IMR-90 (cell line): ENCODE results near the gene HNF1B. TPM values are rescaled to one million over a fixed set of nuclear protein-coding genes. Genes with fewer than 3 reads are reported as not detected.

Source experiments
- ATAC-seq: fragments of 200-7000 bp; cut with Tn5 transposase; 2 replicates; pipeline ENCODE4 v1.9.1; 2020; ENCODE audit warnings: low read depth, mild to moderate bottlenecking, moderate library complexity
- BruUV-seq: library from RNA; stranded (reverse); fragments of 400-500 nt; replicated peaks from 2 replicates; lab custom pipeline; 2021; lab: Mats Ljungman, UMichigan
- CTCF ChIA-PET: fragments of 300-600 bp; formaldehyde crosslinking; extraction: SDS; loops from one replicate; lab custom pipeline; 2021; ENCODE audit warnings: antibody characterized with exemption; lab: Yijun Ruan, JAX
- POLR2A ChIA-PET: fragments of 300-600 bp; sonication (Branson Sonifier 250); formaldehyde crosslinking; loops from one replicate; lab custom pipeline; 2022; ENCODE audit warnings: antibody characterized with exemption; ENCODE audit not compliant: unreplicated experiment; lab: Charles Lee
- DNase-seq: peaks from one replicate; pipeline ENCODE4 v3.0.0; 2013
- H2AFZ ChIP-seq: replicated peaks from 2 replicates; pipeline ENCODE3; 2013; ENCODE audit warnings: low read length, mild to moderate bottlenecking; ENCODE audit not compliant: poor library complexity
- H2AK5ac ChIP-seq: 2 replicates; pipeline ENCODE4 v1.6.1; 2013; ENCODE audit warnings: low read depth, low read length, inconsistent platforms
- H2AK9ac ChIP-seq: replicated peaks from 2 replicates; pipeline ENCODE3; 2013; ENCODE audit warnings: mild to moderate bottlenecking, low read depth, low read length, moderate library complexity; ENCODE audit not compliant: poor library complexity
- H2BK120ac ChIP-seq: 2 replicates; pipeline ENCODE4 v1.6.1; 2013; ENCODE audit warnings: low read depth, low read length, inconsistent platforms
- H2BK15ac ChIP-seq: 3 replicates; pipeline ENCODE4 v1.6.1; 2013; ENCODE audit warnings: low read depth, low read length, inconsistent platforms
- H2BK20ac ChIP-seq: 2 replicates; pipeline ENCODE4 v1.6.1; 2013; ENCODE audit warnings: low read depth, mild to moderate bottlenecking, inconsistent platforms, low read length, moderate library complexity
- H2BK5ac ChIP-seq: 2 replicates; pipeline ENCODE4 v1.6.1; 2013; ENCODE audit warnings: mild to moderate bottlenecking, low read depth, low read length, inconsistent platforms; ENCODE audit not compliant: poor library complexity, severe bottlenecking
- H3K14ac ChIP-seq: replicated peaks from 2 replicates; pipeline ENCODE4 v1.6.1; 2013; ENCODE audit warnings: low read depth, low read length, inconsistent platforms
- H3K18ac ChIP-seq: 2 replicates; pipeline ENCODE4 v1.6.1; 2013; ENCODE audit warnings: low read depth, low read length, control low read depth
- H3K23ac ChIP-seq: 2 replicates; pipeline ENCODE4 v1.6.1; 2013; ENCODE audit warnings: low read depth, low read length, inconsistent platforms
- H3K27ac ChIP-seq: 2 replicates; pipeline ENCODE4 v1.5.1; 2013; ENCODE audit warnings: mild to moderate bottlenecking, control low read depth, low read length; ENCODE audit not compliant: insufficient read depth
- H3K27me3 ChIP-seq: 2 replicates; pipeline ENCODE4 v1.6.1; 2013; ENCODE audit warnings: low read length; ENCODE audit not compliant: control insufficient read depth, insufficient read depth
- H3K36me3 ChIP-seq: 2 replicates; pipeline ENCODE4 v1.6.1; 2013; ENCODE audit warnings: low read length, mixed read lengths; ENCODE audit not compliant: control insufficient read depth, insufficient read depth
- H3K4ac ChIP-seq: 2 replicates; pipeline ENCODE4 v1.6.1; 2013; ENCODE audit warnings: low read depth, low read length, inconsistent platforms
- H3K4me1 ChIP-seq: 2 replicates; pipeline ENCODE4 v1.6.1; 2013; ENCODE audit warnings: low read length, mixed read lengths; ENCODE audit not compliant: control insufficient read depth, insufficient read depth
- H3K4me2 ChIP-seq: 2 replicates; pipeline ENCODE4 v1.6.1; 2013; ENCODE audit warnings: low read depth, mild to moderate bottlenecking, control low read depth, low read length, moderate library complexity
- H3K4me3 ChIP-seq: 2 replicates; pipeline ENCODE4 v1.5.1; 2013; ENCODE audit warnings: low read depth, mild to moderate bottlenecking, control low read depth, low read length, moderate library complexity; ENCODE audit not compliant: insufficient read depth
- H3K56ac ChIP-seq: 2 replicates; pipeline ENCODE4 v1.6.1; 2013; ENCODE audit warnings: low read length, inconsistent platforms; ENCODE audit not compliant: insufficient read depth; ENCODE audit errors: extremely low read depth
- H3K79me1 ChIP-seq, 2 experiments: 2 replicates each; pipeline ENCODE4 v1.6.1; 2013; ENCODE audit warnings: low read length in 2 of 2, inconsistent platforms in 1 of 2, low read depth in 1 of 2
- H3K9ac ChIP-seq: 2 replicates; pipeline ENCODE4 v1.6.1; 2013; ENCODE audit warnings: low read depth, low read length, control low read depth
- H3K9me1 ChIP-seq: 2 replicates; pipeline ENCODE4 v1.6.1; 2013; ENCODE audit warnings: low read length, inconsistent platforms; ENCODE audit not compliant: insufficient read depth
- H3K9me3 ChIP-seq: 2 replicates; pipeline ENCODE4 v1.6.1; 2013; ENCODE audit warnings: low read length; ENCODE audit not compliant: control insufficient read depth, insufficient read depth
- H4K20me1 ChIP-seq: 2 replicates; pipeline ENCODE4 v1.6.1; 2013; ENCODE audit warnings: low read length, inconsistent platforms; ENCODE audit not compliant: insufficient read depth
- H4K5ac ChIP-seq: 2 replicates; pipeline ENCODE4 v1.6.1; 2013; ENCODE audit warnings: mild to moderate bottlenecking, low read depth, low read length, control low read depth
- H4K8ac ChIP-seq, 2 experiments: 2 replicates each; pipeline ENCODE4 v1.6.1; 2013; ENCODE audit warnings: low read depth in 2 of 2, low read length in 2 of 2, control low read depth in 1 of 2, inconsistent platforms in 1 of 2
- H4K91ac ChIP-seq: 2 replicates; pipeline ENCODE4 v1.6.1; 2013; ENCODE audit warnings: low read depth, low read length, inconsistent platforms; ENCODE audit not compliant: insufficient read depth
- MAFK ChIP-seq: IDR thresholded peaks from 2 replicates; pipeline ENCODE4 v1.6.1; 2012; ENCODE audit warnings: low read depth, low read length, improper control_type of control experiment
- WGBS, 2 experiments: methylation state at CpG; one replicate each; pipeline versions ENCODE4 v1.1.5 to v1.1.7; 2013; ENCODE audit warnings: missing lambda C conversion rate in 2 of 2; ENCODE audit not compliant: insufficient read length in 1 of 2; ENCODE audit errors: extremely low coverage in 2 of 2; 5-methylcytosine and 5-hydroxymethylcytosine counted together
- dilution Hi-C: fragments of 300-500 bp; cut with HindIII; formaldehyde crosslinking; loops from one replicate; pipeline ENCODE4 v1.14.3; 2018; ENCODE audit warnings: low sequenced_read_pairs; ENCODE audit not compliant: unreplicated experiment
- in situ Hi-C: fragments of 300-500 bp; cut with MboI; formaldehyde crosslinking; loops from 3 replicates; pipeline ENCODE4 v1.14.3; 2019; ENCODE audit warnings: low sequenced_read_pairs, inconsistent platforms, mixed read lengths
- intact Hi-C: fragments of 100-400 bp; cut with micrococcal nuclease; formaldehyde crosslinking; loops from 2 replicates; pipeline ENCODE4 v1.10.0; 2022
- polyA plus RNA-seq, 3 experiments: library from polyadenylated mRNA; depleted of rRNA; stranded (reverse); fragments of >200 nt; gene quantifications; 2 replicates each; pipeline ENCODE4 v1.2.3, GENCODE V29; 2012; ENCODE audit warnings: low replicate concordance in 1 of 3
- total RNA-seq: library from RNA; depleted of rRNA; stranded (reverse); fragments of >200 nt; gene quantifications from 2 replicates; pipeline ENCODE4 v1.2.3, GENCODE V29; 2012

Gene HNF1B
- total and polyA plus RNA-seq, 2 of the 4 experiments (the other 2 are of a cell fraction), result not detected

GRCh38 chr17:37672548-37673078 lies 72.2 kb downstream of the HNF1B start:
- intact Hi-C loops (no loop called here), dilution Hi-C loops (no loop called here), in situ Hi-C loops (no loop called here)
- Histone ChIP-seq H3K4me1 (peaks cover 22% of the 10 kb centered on the region), H2BK20ac (peak overlapping the region; percentile 96), H3K14ac (peak overlapping the region; percentile 41), H4K20me1 (no peaks in the 10 kb centered on the region), H3K23ac (peak overlapping the region; percentile 68), H3K4me3 (no peak overlapping the region), H3K9me1 (peaks cover 35% of the 10 kb centered on the region), H2AFZ (peak overlapping the region; percentile 48), H2AK9ac (peak overlapping the region; percentile 48), H3K4ac (peak overlapping the region; percentile 93), H2BK120ac (peak overlapping the region; percentile 93), H3K79me1 (no peaks in the 10 kb centered on the region), H3K9ac (no peak overlapping the region), H4K8ac (peak overlapping the region; percentile 60 to 89), H2BK15ac (peak overlapping the region; percentile 52; the same call in 2 of the 3 replicates), H3K18ac (peak overlapping the region; percentile 91), H3K27ac (peak overlapping the region; percentile 47; the same call in 1 of the 2 replicates), H4K91ac (peak overlapping the region; percentile 88), H2AK5ac (peak overlapping the region; percentile 92), H3K4me2 (no peak overlapping the region; the same call in 1 of the 2 replicates), H3K36me3 (no peaks in the 10 kb centered on the region), H2BK5ac (peak overlapping the region; percentile 88), H4K5ac (peak overlapping the region; percentile 42; the same call in 1 of the 2 replicates), H3K27me3 (no peaks in the 10 kb centered on the region), H3K9me3 (no peaks in the 10 kb centered on the region), H3K56ac (no peak overlapping the region)
- WGBS, 2 experiments, result 92% methylated on average over 2 of the region's 3 CpGs; no CpG with 5 or more reads in 1 of the 2 experiments
- ATAC-seq (peak; percentile 3; the same call in 1 of the 2 replicates), DNase-seq (peak; percentile 23)
- ChIA-PET POLR2A (no interaction called here), CTCF (interaction anchor here (0.5 kb wide), 1 partner anchor 25 kb away, joined by 3 read pairs; no protein-coding TSS in a partner anchor)
- no TSS peak for BruUV-seq
- no peak for TF ChIP-seq MAFK
